Neural cell (in vitro differentiated cells): ENCODE measurements around the gene RPN1. TPM values are rescaled to one million over a fixed set of nuclear protein-coding genes. Genes with fewer than 3 reads are reported as not detected.

Source experiments
- H2AFZ ChIP-seq: fragments of 200-600, 300-800 bp; sonication (generic), shearing (Covaris generic); 2 replicates; pipeline ENCODE4 v1.6.0; 2014; ENCODE audit warnings: low read depth, mild to moderate bottlenecking, antibody characterized with exemption, low read length, moderate library complexity
- H3F3A ChIP-seq: fragments of 200-600 bp; shearing (Covaris generic); 2 replicates; pipeline ENCODE4 v1.6.1; 2016; ENCODE audit warnings: mild to moderate bottlenecking, moderate library complexity, mixed read lengths, antibody characterized with exemption, low read length; ENCODE audit not compliant: insufficient read depth, poor library complexity, severe bottlenecking
- H3K27ac ChIP-seq: fragments of 200-600, 300-800 bp; sonication (generic), shearing (Covaris generic); 2 replicates; pipeline ENCODE4 v1.5.1; 2014; ENCODE audit warnings: mild to moderate bottlenecking, low read length, moderate library complexity
- H3K27me3 ChIP-seq: fragments of 300-800, 200-600 bp; sonication (generic), shearing (Covaris generic); 2 replicates; pipeline ENCODE4 v1.6.0; 2014; ENCODE audit warnings: mild to moderate bottlenecking, low read depth, low read length, moderate library complexity; ENCODE audit not compliant: insufficient read depth
- H3K36me3 ChIP-seq: fragments of 300-800, 200-600 bp; sonication (generic), shearing (Covaris generic); 2 replicates; pipeline ENCODE4 v1.5.1; 2014; ENCODE audit warnings: mild to moderate bottlenecking, antibody characterized with exemption, low read length, moderate library complexity; ENCODE audit not compliant: insufficient read depth
- H3K4me2 ChIP-seq: fragments of 300-800, 200-600 bp; sonication (generic), shearing (Covaris generic); 2 replicates; pipeline ENCODE4 v1.6.0; 2014; ENCODE audit warnings: mild to moderate bottlenecking, low read length
- H3K4me3 ChIP-seq: fragments of 300-800, 200-600 bp; sonication (generic), shearing (Covaris generic); 2 replicates; pipeline ENCODE4 v1.5.1; 2014; ENCODE audit warnings: mild to moderate bottlenecking, low read length, moderate library complexity
- H3K79me2 ChIP-seq: fragments of 200-600 bp; shearing (Covaris generic); replicated peaks from 2 replicates; pipeline ENCODE4 v1.6.0; 2014; ENCODE audit warnings: mild to moderate bottlenecking, low read length, moderate library complexity; ENCODE audit not compliant: insufficient read depth
- H3K9ac ChIP-seq: fragments of 300-800, 200-600 bp; sonication (generic), shearing (Covaris generic); 2 replicates; pipeline ENCODE4 v1.6.1; 2016; ENCODE audit warnings: mild to moderate bottlenecking, low read length, mixed read lengths
- H3K9me2 ChIP-seq: fragments of 200-600 bp; shearing (Covaris generic); 2 replicates; pipeline ENCODE4 v1.6.1; 2016; ENCODE audit warnings: mild to moderate bottlenecking, low read length, mixed read lengths; ENCODE audit not compliant: insufficient read depth
- H3K9me3 ChIP-seq: fragments of 200-600, 300-800 bp; sonication (generic), shearing (Covaris generic); 2 replicates; pipeline ENCODE4 v1.6.1; 2016; ENCODE audit warnings: mild to moderate bottlenecking, mixed run types, low read length, moderate library complexity, mixed read lengths
- H4K20me1 ChIP-seq: fragments of 200-600 bp; shearing (Covaris generic); 2 replicates; pipeline ENCODE4 v1.6.1; 2016; ENCODE audit warnings: mild to moderate bottlenecking, mixed run types; ENCODE audit not compliant: insufficient read depth
- EP300 ChIP-seq: fragments of 450-650 bp; conservative IDR thresholded peaks from 2 replicates; pipeline ENCODE4 v1.6.1; 2014; ENCODE audit warnings: antibody characterized with exemption, mild to moderate bottlenecking, moderate library complexity; ENCODE audit not compliant: poor library complexity, severe bottlenecking
- EZH2 ChIP-seq: fragments of 200-600, 300-800 bp; shearing (Covaris generic), sonication (generic); IDR thresholded peaks from 2 replicates; pipeline ENCODE4 v1.6.1; 2014; ENCODE audit warnings: antibody characterized with exemption, low read length, borderline replicate concordance, mild to moderate bottlenecking; ENCODE audit not compliant: insufficient read depth, poor library complexity, severe bottlenecking
- MXI1 ChIP-seq: fragments of 450-650 bp; conservative IDR thresholded peaks from 2 replicates; pipeline ENCODE4 v1.6.1; 2014; ENCODE audit warnings: antibody characterized with exemption, mild to moderate bottlenecking; ENCODE audit not compliant: poor library complexity, severe bottlenecking
- POLR2AphosphoS5 ChIP-seq: IDR thresholded peaks from 2 replicates; pipeline ENCODE4 v1.6.1; 2012
- RAD21 ChIP-seq: fragments of 450-650 bp; conservative IDR thresholded peaks from 2 replicates; pipeline ENCODE4 v1.6.1; 2014; ENCODE audit warnings: antibody characterized with exemption, mild to moderate bottlenecking, moderate library complexity
- SMC3 ChIP-seq: fragments of 450-650 bp; conservative IDR thresholded peaks from 2 replicates; pipeline ENCODE4 v1.6.1; 2014; ENCODE audit warnings: antibody characterized with exemption, mild to moderate bottlenecking, moderate library complexity; ENCODE audit not compliant: poor library complexity
- TAF1 ChIP-seq: IDR thresholded peaks from 2 replicates; pipeline ENCODE4 v1.6.1; 2012; ENCODE audit warnings: low read depth
- polyA plus RNA-seq: library from polyadenylated mRNA; depleted of rRNA; stranded (reverse); fragments of >200 nt; gene quantifications from 2 replicates; pipeline ENCODE4 v1.2.3, GENCODE V29; 2014
- TF ChIP-seq, protein P1 (sequence below): fragments of 450-650 bp; IDR thresholded peaks from 2 replicates; pipeline ENCODE4 v1.5.1; 2014; ENCODE audit warnings: antibody characterized with exemption, mild to moderate bottlenecking, moderate library complexity; ENCODE audit not compliant: poor library complexity, severe bottlenecking
- TF ChIP-seq, protein P2 (sequence below): IDR thresholded peaks from 2 replicates; pipeline ENCODE4 v1.6.1; 2012; ENCODE audit warnings: borderline replicate concordance

RPN1 gene
- polyA plus RNA-seq, 1 donor from 2014 or later: 201 TPM

GRCh38 chr3:128616516-128617269, 33.9 kb downstream of the RPN1 start:
- Histone ChIP-seq H3K9me2 (no peaks in the 10 kb centered on the region), H3K9ac (peak overlapping the region; percentile 58), H4K20me1 (no peaks in the 10 kb centered on the region), H3K4me2 (no peak overlapping the region), H3K79me2 (peaks cover 9% of the 10 kb centered on the region), H3F3A (no peaks in the 10 kb centered on the region), H3K27ac (peak overlapping the region; percentile 68), H3K9me3 (no peaks in the 10 kb centered on the region), H3K4me3 (no peak overlapping the region), H2AFZ (no peak overlapping the region), H3K27me3 (no peaks in the 10 kb centered on the region), H3K36me3 (peaks cover 6% of the 10 kb centered on the region)
- TF ChIP-seq, protein P1, sequence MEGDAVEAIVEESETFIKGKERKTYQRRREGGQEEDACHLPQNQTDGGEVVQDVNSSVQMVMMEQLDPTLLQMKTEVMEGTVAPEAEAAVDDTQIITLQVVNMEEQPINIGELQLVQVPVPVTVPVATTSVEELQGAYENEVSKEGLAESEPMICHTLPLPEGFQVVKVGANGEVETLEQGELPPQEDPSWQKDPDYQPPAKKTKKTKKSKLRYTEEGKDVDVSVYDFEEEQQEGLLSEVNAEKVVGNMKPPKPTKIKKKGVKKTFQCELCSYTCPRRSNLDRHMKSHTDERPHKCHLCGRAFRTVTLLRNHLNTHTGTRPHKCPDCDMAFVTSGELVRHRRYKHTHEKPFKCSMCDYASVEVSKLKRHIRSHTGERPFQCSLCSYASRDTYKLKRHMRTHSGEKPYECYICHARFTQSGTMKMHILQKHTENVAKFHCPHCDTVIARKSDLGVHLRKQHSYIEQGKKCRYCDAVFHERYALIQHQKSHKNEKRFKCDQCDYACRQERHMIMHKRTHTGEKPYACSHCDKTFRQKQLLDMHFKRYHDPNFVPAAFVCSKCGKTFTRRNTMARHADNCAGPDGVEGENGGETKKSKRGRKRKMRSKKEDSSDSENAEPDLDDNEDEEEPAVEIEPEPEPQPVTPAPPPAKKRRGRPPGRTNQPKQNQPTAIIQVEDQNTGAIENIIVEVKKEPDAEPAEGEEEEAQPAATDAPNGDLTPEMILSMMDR: no peak
- no peak for TF ChIP-seq EP300
- TF ChIP-seq EZH2: no peak
- TF ChIP-seq, protein P2, sequence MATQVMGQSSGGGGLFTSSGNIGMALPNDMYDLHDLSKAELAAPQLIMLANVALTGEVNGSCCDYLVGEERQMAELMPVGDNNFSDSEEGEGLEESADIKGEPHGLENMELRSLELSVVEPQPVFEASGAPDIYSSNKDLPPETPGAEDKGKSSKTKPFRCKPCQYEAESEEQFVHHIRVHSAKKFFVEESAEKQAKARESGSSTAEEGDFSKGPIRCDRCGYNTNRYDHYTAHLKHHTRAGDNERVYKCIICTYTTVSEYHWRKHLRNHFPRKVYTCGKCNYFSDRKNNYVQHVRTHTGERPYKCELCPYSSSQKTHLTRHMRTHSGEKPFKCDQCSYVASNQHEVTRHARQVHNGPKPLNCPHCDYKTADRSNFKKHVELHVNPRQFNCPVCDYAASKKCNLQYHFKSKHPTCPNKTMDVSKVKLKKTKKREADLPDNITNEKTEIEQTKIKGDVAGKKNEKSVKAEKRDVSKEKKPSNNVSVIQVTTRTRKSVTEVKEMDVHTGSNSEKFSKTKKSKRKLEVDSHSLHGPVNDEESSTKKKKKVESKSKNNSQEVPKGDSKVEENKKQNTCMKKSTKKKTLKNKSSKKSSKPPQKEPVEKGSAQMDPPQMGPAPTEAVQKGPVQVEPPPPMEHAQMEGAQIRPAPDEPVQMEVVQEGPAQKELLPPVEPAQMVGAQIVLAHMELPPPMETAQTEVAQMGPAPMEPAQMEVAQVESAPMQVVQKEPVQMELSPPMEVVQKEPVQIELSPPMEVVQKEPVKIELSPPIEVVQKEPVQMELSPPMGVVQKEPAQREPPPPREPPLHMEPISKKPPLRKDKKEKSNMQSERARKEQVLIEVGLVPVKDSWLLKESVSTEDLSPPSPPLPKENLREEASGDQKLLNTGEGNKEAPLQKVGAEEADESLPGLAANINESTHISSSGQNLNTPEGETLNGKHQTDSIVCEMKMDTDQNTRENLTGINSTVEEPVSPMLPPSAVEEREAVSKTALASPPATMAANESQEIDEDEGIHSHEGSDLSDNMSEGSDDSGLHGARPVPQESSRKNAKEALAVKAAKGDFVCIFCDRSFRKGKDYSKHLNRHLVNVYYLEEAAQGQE: no peak
- TF ChIP-seq TAF1: no peak
- no peak for TF ChIP-seq RAD21
- no peak for TF ChIP-seq SMC3
- TF ChIP-seq MXI1: no peak
- TF ChIP-seq POLR2AphosphoS5: no peak

DNA sequence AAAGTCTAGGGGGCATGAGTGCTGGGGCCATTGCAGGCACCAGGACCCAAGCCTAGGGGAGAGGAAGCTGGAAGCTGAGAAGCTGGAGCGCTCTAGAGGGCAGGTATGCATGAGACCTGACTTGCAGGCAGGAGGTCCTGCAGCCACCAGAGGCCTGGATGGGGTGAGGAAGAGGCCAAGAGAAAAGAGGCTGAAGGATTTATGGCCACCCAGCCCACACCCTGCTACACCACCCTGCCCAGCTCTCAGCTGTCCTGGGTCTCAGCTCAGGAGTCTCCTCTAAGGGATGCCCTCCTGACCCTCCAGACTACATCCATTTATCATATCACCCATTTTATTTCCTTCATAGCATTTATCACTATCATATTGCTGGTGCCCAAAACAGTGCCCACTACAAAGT, 36.5 kb downstream of the RPN1 start:
- Histone ChIP-seq H2AFZ (no peak overlapping the region), H3K9me2 (no peaks in the 10 kb centered on the region), H3K4me2 (no peak overlapping the region), H3K9ac (no peak overlapping the region), H3K27ac (no peak overlapping the region), H3K9me3 (no peaks in the 10 kb centered on the region), H3F3A (no peaks in the 10 kb centered on the region), H4K20me1 (no peaks in the 10 kb centered on the region), H3K27me3 (no peaks in the 10 kb centered on the region), H3K36me3 (peaks cover 4% of the 10 kb centered on the region), H3K4me3 (no peak overlapping the region), H3K79me2 (peaks cover 8% of the 10 kb centered on the region)
- no peak for TF ChIP-seq TAF1
- no peak for TF ChIP-seq RAD21
- TF ChIP-seq POLR2AphosphoS5: no peak
- no peak for TF ChIP-seq EP300
- TF ChIP-seq MXI1: no peak
- TF ChIP-seq SMC3: no peak
- TF ChIP-seq EZH2: no peak
- TF ChIP-seq, protein P1: no peak
- TF ChIP-seq, protein P2: no peak
